MG63 (cell line): ENCODE data around the gene PRR35. TPM values are rescaled to one million over a fixed set of nuclear protein-coding genes. Genes with fewer than 3 reads are reported as not detected.

Experiments used
- DNase-seq: peaks from one replicate; pipeline ENCODE4 v3.0.0-alpha.2; 2020
- H3K27me3 ChIP-seq: fragments of 250-450 bp; sonication (Bioruptor Pico); 2 replicates; pipeline ENCODE4 v1.5.1; 2020; ENCODE audit warnings: mild to moderate bottlenecking, moderate library complexity
- H3K36me3 ChIP-seq: fragments of 250-450 bp; sonication (Bioruptor Pico); 2 replicates; pipeline ENCODE4 v1.5.1; 2020; ENCODE audit warnings: mild to moderate bottlenecking, moderate library complexity
- H3K4me3 ChIP-seq: fragments of 250-450 bp; sonication (Bioruptor Pico); 2 replicates; pipeline ENCODE4 v1.5.1; 2020; ENCODE audit warnings: mild to moderate bottlenecking, moderate library complexity
- H3K9me3 ChIP-seq: fragments of 250-450 bp; sonication (Bioruptor Pico); 2 replicates; pipeline ENCODE4 v1.5.1; 2020; ENCODE audit warnings: mild to moderate bottlenecking, moderate library complexity
- total RNA-seq: library from RNA; depleted of rRNA; stranded (reverse); fragments of >200 nt; shearing (Covaris generic); gene quantifications from 2 replicates; pipeline ENCODE4 v1.2.3, GENCODE V29; 2014; ENCODE audit warnings: low replicate concordance

PRR35 gene
- total RNA-seq, 1 experiment from 2014 or later: not detected

DNA sequence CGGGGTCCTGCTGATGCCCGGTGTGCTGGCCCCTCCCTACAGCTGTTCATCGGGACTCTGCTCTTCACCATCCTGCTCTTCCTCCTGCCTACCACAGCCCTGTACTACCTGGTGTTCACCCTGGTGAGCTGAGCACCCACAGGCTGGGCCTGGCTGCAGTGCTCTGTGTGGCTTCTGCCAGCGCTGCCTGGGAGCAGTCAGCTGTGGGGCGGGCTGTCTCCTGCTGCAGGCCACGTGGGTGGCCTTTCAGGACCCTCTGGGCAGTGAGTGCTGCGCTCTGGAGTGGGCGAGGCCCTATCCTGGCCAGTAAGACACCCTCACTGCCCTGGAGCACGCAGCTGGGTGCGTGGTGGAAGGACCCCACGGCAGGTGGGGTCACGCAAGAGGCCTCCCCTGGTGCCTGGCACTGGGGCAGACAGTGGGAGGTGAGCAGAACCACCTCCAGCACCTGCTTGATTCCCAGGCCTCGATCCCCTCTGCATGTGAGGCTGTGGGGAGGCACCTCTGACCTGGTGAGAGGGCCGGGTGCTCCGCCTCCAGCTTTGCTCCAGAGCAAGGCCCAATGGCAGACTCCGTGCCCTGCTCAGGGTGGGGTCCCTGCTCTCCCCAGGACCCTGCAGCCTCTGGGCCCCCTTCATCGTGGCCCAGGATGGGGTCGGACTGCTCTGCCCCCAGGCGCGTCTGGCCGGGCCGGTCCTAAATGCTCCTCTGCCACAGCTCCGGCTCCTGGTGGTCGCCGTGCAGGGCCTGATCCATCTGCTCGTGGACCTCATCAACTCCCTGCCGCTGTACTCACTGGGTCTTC, 20.1 kb downstream of the PRR35 start:
- no peak for DNase-seq

DNA sequence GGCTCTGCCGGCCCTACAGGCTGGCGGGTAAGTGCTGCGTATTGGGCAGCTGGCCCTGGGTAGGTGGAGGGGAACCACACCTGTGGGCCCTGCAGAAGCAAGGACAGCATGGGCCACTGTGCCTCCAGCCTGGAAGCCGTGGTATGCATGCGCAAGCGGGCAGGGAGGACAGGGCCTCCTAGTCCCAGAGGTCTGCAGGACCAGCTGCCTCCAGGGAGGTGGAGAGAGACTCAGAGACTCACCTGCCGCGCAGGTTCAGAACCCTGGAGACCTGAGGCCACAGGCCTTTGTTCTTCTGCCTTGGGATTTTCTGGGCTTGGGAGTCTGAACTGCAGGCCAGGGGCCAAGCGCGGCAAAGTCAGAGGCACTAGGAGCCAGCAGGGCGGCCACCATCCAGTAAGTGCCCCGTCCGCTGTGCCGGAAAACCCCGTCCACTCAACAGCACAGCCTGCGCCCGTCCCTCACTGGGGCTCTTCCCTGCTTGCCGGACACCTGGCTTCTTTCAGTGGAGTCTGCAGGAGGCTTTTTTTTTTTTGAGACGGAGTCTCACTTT, 20.8 kb downstream of the PRR35 start:
- H3K4me3 ChIP-seq: no peak overlapping the region
- H3K27me3 ChIP-seq: no peaks in the 10 kb centered on the region
- DNase-seq: no peak
- peaks cover 4% of the 10 kb centered on the region for H3K36me3 ChIP-seq
- no peaks in the 10 kb centered on the region for H3K9me3 ChIP-seq

More for the DNA sequence above, 20.1 kb downstream of the PRR35 start:
- Histone ChIP-seq H3K9me3 (no peaks in the 10 kb centered on the region), H3K4me3 (no peak overlapping the region), H3K36me3 (peaks cover 4% of the 10 kb centered on the region), H3K27me3 (no peaks in the 10 kb centered on the region)

DNA sequence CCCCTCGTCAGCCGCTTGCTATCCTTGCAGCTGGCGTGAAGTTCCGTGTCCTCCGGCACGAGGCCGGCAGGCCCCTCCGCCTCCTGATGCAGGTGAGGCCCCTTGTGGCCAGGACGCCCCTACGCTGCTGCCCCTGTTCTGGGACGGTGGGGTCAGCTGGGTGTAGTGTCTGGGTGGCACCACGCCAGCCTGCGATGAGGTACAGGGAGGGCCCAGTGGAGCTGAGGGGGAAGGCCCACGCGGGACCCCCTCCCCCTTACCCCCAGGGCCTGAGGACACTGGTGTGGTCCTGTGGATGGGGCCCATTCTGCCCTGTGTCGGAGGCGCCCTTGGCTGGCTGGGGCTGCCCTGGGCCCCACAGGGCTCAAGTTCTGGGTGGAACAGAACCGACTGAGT, 22.0 kb downstream of the PRR35 start:
- no peaks in the 10 kb centered on the region for H3K27me3 ChIP-seq
- H3K4me3 ChIP-seq: no peak overlapping the region
- H3K36me3 ChIP-seq: peaks cover 3% of the 10 kb centered on the region
- H3K9me3 ChIP-seq: no peaks in the 10 kb centered on the region
- DNase-seq: no peak

DNA sequence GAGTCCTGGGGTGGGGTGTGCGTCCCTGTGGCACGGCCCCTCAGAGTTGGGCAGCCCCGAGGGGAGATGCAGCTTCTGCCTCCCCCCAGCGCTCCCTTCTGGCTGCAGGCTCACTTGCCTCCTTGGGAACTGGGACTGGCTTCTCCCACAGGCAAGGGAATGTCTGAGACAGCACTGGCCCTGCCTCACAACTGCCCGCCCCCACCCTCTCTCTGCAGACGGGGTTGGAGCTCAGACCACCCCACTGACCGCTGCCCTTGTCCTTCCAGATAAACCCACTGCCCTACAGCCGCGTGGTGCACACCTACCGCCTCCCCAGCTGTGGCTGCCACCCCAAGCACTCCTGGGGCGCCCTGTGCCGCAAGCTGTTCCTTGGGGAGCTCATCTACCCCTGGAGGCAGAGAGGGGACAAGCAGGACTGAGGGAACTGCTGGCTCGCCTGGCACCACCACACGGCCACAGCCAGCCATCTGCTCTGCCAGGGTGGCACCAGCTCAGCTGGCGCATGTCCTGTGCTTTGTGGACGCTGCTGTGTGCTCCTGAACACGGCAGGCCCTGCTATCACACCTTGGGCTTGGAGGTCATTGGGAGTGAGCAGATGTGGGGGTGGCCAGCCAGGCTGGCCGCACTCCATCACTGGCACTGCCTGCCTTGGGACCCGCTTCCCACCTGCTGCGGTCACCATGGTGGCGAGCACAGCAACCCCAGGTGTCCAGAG, 22.6 kb downstream of the PRR35 start:
- DNase-seq: no peak

DNA sequence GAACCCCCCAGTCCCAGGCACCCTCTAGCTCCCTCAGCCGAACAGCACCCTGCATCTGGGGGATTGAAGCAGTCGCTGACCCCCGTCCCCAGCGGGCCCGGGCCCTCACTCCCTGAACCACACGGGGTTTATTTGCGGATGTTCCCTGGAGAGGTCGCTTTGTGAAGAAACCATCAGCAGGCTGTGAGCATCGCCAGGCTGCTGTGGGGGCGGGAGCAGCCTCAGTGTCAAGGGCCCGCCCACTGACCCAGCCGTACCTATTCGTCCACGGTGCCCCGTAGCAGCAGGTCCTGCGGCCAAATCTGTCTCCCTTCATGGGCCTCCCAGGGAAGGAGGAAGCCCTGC, 23.2 kb downstream of the PRR35 start:
- H3K4me3 ChIP-seq: no peak overlapping the region
- no peaks in the 10 kb centered on the region for H3K9me3 ChIP-seq
- H3K27me3 ChIP-seq: no peaks in the 10 kb centered on the region
- peaks cover 13% of the 10 kb centered on the region for H3K36me3 ChIP-seq
- no peak for DNase-seq

More for the DNA sequence above, 22.6 kb downstream of the PRR35 start:
- H3K4me3 ChIP-seq: no peak overlapping the region
- peaks cover 7% of the 10 kb centered on the region for H3K36me3 ChIP-seq
- H3K27me3 ChIP-seq: no peaks in the 10 kb centered on the region
- H3K9me3 ChIP-seq: no peaks in the 10 kb centered on the region

DNA sequence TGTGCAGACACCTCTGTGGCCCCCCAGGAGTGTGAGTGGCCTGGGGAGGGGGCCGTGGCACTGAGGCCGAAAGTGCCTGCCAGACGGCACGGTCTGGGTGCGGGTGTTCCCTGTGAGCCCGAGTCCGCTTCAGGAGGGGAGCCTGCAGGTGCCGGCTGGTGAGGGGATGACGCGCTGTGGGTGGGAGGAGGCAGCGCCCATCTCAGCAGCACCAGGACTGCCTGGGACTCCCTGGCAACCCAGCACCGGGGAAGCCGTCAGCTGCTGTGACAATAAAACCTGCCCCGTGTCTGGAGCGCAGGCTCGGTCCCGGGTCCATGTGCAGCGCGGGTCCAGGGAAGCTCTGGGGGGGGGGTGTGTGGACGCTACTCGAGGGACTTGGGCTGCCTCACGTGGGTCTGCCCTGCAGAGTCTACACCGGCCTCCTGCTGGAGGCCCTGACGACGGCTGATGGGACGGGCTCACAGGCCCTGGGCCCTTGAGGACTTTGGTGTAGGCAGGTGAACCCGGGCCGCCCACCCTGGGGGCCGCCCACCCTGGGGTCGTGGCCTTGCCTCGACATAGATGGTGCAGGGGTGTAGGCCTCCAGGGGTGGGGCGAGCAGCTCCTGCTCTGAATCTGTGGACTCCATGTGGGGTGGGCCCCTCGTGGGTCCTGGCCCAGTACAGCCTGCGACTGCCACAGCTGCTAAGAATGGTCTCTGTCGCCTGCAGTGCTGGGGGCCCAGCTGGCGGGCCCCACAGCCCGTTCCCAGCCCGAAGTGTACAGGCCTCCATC, 23.8 kb downstream of the PRR35 start:
- no peak for DNase-seq
- peaks cover 13% of the 10 kb centered on the region for H3K36me3 ChIP-seq

DNA sequence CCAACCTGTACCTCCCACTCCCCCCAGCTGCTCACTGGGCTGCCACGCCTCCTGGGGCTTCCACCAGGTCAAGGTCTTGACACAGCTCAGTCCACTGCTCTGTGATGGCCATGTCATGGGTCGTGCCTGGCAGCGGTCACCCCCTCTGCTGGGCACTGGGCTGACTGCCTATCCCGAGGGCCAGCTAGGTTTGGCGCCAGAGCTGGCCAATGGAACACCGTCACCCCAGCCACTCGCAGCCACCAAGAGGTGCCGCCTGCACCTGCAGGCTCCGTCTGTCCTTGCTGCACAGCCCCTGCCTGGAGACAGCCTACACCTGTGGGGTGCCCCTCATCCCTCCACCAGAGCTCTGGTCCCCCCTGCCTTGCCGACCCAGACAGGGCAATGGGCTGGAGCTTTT, 25.2 kb downstream of the PRR35 start:
- H3K9me3 ChIP-seq: no peaks in the 10 kb centered on the region
- no peaks in the 10 kb centered on the region for H3K27me3 ChIP-seq
- H3K4me3 ChIP-seq: no peak overlapping the region
- DNase-seq: no peak
- peaks cover 13% of the 10 kb centered on the region for H3K36me3 ChIP-seq

More for the DNA sequence above, 23.8 kb downstream of the PRR35 start:
- Histone ChIP-seq H3K27me3 (no peaks in the 10 kb centered on the region), H3K4me3 (no peak overlapping the region), H3K9me3 (no peaks in the 10 kb centered on the region)

DNA sequence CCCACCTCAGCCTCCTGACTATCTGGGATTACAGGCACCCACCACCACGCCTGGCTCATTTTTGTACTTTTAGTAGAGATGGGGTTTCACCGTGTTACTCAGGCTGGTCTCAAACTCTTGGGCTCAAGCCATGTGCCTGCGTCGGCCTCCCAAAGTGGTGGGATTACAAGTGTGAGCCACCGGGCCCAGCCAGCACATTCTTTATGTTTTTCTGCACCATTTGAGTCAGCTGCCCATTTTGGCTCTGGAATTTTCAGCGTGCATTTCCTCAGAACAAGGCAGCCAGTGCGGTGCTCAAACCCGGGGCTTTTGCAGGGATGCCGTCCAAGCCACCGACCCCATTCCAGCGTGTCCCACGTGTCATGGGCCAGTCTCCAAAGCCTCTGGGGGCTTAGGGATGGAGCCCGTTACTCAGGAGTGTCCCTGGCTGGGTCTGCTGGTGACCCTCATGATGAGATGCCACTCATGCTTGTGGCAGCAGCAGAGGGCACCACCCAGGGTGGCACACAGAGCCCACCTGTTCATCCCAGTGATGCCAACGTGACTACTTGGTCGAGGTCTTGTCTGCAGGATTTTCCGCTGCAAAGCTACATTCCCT, 26.0 kb downstream of the PRR35 start:
- Histone ChIP-seq H3K36me3 (peaks cover 10% of the 10 kb centered on the region), H3K9me3 (no peaks in the 10 kb centered on the region), H3K4me3 (no peak overlapping the region), H3K27me3 (no peaks in the 10 kb centered on the region)
- DNase-seq: peak; percentile 85

DNA sequence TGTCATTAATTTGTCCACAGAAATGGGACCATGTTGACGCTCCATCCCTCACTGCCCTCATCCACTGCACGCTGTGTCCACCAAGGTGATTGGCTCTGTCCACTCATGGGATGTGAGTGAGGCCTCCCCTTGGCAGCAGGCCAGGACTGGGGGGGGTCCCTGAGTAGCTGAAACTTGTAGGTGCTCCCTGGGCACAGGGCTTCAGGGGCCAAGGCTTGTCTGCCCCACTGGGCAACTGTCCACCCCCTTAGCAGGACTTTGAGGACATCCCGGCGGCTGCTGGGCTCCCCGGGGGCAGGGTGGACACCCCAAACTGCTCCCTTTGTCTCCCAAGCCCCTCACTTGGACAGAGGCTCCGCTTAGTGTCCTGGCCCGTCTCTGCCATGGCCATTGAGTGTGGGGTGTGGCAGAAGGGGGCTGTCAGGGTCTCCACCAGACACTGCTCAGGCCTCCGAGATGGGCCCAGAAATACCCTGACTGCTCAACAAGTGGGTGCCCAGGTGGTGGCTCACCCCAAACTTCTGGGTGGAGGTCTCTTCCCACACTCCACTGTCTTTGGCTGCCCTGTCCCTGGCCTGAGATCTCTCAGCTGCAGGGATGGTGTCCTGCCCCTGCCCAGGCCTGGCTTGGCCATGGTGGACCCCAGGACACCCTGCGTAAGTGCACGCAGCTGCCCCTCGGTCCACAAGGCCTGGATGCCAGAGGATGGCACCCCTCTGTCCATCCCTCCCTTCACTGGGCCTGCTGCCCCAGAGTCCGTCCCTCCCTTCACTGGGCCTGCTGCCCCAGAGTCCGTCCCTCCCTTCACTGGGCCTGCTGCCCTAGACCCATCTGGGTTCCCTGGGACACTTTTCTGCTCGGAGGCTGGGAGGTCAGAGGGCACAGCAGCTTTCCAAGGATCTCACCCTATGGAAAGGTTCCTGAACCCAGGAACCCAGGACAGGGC, 26.7 kb downstream of the PRR35 start:
- H3K4me3 ChIP-seq: peak overlapping the region; percentile 99
- no peaks in the 10 kb centered on the region for H3K9me3 ChIP-seq
- peak; percentile 48 for DNase-seq
- H3K36me3 ChIP-seq: peaks cover 10% of the 10 kb centered on the region
- H3K27me3 ChIP-seq: no peaks in the 10 kb centered on the region

DNA sequence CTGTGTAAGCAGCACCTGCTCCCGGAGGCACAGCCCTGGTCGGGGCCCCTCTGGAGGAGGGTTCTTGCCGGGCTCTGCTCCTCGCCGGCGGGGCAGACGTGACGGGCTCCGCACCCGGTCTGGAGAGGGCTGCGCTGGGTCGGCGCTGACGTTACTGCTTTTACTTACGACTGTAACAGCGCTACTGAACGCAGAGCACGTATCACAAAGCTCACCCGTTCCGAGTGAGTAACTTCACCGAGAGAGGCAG, 28.4 kb downstream of the PRR35 start:
- Histone ChIP-seq H3K36me3 (peaks cover 10% of the 10 kb centered on the region), H3K9me3 (no peaks in the 10 kb centered on the region), H3K4me3 (peak overlapping the region; percentile 99), H3K27me3 (no peaks in the 10 kb centered on the region)
- DNase-seq: no peak

DNA sequence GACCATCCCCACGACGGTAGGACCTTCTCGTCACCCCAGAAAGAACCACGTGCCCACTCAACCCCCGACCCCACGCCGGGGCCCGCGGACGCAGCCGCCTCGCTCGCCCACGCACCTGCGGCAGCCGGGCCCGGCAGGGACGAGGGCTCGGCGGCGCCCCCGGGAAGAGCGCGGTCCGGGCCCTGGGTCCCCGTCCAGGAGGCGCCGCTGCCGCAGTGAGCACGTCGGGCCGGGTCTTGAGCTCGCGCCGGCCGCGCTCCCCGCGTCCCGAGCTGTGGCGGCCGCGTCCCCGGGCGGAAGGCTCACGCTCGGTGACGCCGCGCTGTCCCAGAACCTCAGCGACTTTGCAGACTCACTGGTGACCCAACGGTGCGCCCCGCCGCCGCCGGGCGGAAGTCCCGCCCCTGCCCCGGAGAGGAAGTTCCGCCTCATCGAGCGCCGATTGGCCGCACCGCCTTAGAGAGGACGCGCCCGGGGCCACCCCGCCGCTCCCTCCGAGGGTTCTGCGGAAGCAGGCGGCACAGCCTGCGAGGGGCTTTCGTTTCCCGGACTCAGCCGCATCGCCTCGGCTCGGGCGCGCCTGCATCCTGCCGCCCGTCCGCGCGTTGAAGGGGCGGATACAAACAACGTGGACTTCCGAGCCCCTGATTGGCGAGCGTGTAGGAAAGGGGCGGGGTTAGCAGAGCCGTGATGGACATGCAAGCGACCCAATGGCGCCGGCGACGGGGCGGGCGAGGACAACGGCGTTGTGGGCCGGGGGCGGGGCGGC, 28.9 kb downstream of the PRR35 start:
- H3K4me3 ChIP-seq: peak overlapping the region; percentile 99
- H3K9me3 ChIP-seq: no peaks in the 10 kb centered on the region

DNA sequence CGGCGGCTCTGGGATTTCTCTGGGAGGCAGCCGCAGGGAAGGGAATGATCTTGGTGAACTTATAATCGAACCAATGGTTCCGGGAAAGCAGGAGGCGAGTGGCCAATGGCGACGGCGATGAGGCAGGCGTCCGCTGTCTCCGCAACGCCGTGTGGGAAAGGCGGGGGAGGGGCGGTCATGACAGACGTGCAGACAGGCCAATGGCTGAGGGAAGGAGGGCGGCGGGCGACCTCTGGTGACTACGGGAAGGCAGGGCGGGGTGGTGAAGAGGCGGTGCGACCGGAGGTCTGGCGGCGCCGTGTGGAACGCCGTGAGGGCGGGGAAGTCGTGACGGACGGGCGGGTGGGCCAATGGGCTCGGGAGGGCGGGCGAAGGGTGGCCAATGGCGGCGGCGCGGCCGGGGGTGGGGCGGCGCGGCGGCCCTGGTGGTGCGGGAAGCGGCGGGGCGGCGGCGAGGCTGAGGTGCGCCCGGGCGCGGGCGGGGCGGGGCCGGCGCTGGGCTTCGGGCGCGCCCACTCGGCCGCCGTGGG, 29.5 kb downstream of the PRR35 start, which contains the start of gene RAB40C:
TSS of gene RAB40C (plus strand) at position 409 of the 530 bp plus-strand sequence. CDS start 226 bp downstream, outside the sequence.
- Histone ChIP-seq H3K36me3 (peaks cover 10% of the 10 kb centered on the region), H3K9me3 (no peaks in the 10 kb centered on the region), H3K27me3 (no peaks in the 10 kb centered on the region), H3K4me3 (peak within 1 kb of the TSS; percentile 99)
- DNase-seq: peak; percentile 99

More for the DNA sequence above, 28.9 kb downstream of the PRR35 start:
- peak; percentile 96 for DNase-seq
- Histone ChIP-seq H3K36me3 (peaks cover 10% of the 10 kb centered on the region), H3K27me3 (no peaks in the 10 kb centered on the region)

DNA sequence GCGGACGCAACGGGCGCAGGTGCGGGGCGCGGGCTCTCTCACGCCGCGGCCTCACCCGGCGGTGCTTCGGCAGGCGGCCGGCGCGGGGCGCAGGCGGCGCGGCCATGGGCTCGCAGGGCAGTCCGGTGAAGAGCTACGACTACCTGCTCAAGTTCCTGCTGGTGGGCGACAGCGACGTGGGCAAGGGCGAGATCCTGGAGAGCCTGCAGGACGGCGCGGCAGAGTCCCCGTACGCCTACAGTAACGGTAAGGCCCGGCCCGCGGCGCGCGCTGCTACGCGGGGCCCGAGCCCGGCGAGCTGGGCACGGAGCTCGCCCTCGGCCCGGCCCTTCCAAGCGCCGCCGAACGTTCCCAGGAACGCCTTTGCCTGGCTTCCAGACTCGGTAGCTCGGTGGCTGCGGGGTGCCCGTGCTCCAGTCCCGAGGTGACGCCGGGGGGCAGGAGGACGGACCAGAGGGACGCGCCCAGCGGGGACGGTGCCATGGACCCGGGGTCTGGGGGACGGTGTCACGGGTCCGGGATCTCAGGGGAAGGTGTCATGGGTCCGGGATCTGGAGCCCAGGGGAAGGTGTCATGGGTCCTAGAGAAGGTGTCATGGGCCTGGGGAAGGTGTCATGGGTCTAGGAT, 30.1 kb downstream of the PRR35 start:
- DNase-seq: no peak
- H3K4me3 ChIP-seq: peak overlapping the region; percentile 62
- peaks cover 10% of the 10 kb centered on the region for H3K36me3 ChIP-seq
- H3K27me3 ChIP-seq: no peaks in the 10 kb centered on the region
- H3K9me3 ChIP-seq: no peaks in the 10 kb centered on the region

DNA sequence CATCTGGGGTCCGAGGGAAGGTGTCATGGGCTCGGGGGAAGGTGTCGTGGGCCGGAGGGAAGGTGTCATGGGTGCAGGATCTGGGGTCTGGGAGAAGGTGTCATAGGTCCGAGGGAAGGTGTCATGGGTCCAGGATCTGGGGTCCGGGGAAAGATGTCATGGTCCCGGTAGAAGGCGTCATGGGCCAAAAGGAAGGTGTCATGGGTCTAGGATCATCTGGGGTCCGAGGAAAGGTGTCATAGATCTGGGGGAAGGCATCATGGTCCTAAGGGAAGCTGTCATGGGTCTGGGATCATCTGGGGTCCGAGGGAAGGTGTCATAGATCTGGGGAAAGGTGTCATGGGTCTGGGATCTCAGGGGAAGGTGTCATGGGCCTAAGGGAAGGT, 30.6 kb downstream of the PRR35 start:
- Histone ChIP-seq H3K4me3 (peak overlapping the region; percentile 62), H3K36me3 (peaks cover 10% of the 10 kb centered on the region), H3K9me3 (no peaks in the 10 kb centered on the region), H3K27me3 (no peaks in the 10 kb centered on the region)
- DNase-seq: no peak
